Erythroblast (primary cell): ENCODE data around the gene ASCC1.

Experiments used
- GATA1 ChIP-seq: IDR thresholded peaks from 2 replicates; pipeline ENCODE4 v1.6.1; 2011; ENCODE audit warnings: low read depth, mild to moderate bottlenecking, control low read depth, low read length, moderate library complexity
- POLR2A ChIP-seq: IDR thresholded peaks from 2 replicates; pipeline ENCODE4 v1.6.1; 2011; ENCODE audit warnings: mild to moderate bottlenecking, low read length

DNA sequence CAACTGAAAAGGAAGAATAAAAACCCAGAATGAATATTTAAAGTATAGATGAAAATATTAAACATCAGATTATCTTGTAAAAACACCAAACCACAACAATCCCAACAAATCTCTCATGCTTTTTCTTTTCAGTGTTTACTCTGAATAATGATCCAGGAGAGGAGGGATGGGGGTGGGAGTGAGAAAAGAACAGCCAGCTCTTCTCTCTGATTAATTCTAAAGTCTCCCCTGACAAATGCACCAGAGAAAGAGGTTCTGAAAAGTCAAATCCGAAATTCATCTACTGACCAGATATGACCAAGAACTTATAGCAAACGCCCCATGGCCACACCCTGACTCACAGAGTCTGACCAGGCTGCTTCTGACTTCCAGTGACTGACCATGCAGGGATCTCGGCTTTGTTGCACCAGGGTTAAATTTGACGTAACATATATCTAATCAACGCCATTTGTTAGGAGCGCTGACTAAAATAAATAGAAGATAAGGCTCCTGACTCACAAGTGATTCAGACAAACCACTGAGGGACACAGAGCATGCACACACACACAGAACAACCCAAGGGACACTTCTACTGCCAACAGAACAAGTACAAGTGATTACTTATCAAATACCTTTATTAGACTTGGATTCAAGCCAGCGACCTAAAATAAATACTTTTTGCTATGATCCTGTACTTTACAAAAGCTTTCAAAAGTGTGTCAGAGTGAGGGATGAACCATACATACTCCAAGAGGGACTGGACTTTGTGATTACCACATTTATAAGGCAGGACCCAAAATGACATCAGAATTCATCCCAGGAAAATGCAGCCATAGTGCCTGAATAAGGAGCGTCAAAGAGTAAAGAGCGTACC lies 118.4 kb downstream of the ASCC1 start:
- TF ChIP-seq POLR2A (no peak), GATA1 (no peak)
